Astrocyte (in vitro differentiated cells and primary cell): Measurements from ENCODE around the gene RTP3.

ENCODE experiments used
- CTCF ChIP-seq: IDR thresholded peaks from 2 replicates; pipeline ENCODE4 v1.5.1; 2011; ENCODE audit warnings: low read depth, mild to moderate bottlenecking, inconsistent platforms, low read length, moderate library complexity; ENCODE audit not compliant: insufficient read depth
- EZH2 ChIP-seq: IDR thresholded peaks from 2 replicates; pipeline ENCODE4 v1.6.1; 2012; ENCODE audit warnings: mild to moderate bottlenecking, low read length, inconsistent platforms; ENCODE audit not compliant: insufficient read depth

- no peak for TF ChIP-seq CTCF
- TF ChIP-seq EZH2: peak; percentile 83
These were observed 33.2 kb upstream of the RTP3 start, which contains the start of gene LTF for GRCh38 chr3:46464326-46465195.
